HG03521 (cell line): Measurements from ENCODE around the gene RNASE11.

Experiments used
- ATAC-seq: cut with Tn5 transposase; IDR thresholded peaks from one replicate; pipeline ENCODE4 v1.9.1; 2021; ENCODE audit warnings: mild to moderate bottlenecking, moderate library complexity; ENCODE audit not compliant: unreplicated experiment

Gene RNASE11

GRCh38 chr14:20546877-20547276 is 40.9 kb downstream of the RNASE11 start:
- ATAC-seq = no peak

GRCh38 chr14:20539906-20540305 is 47.9 kb downstream of the RNASE11 start:
- no peak for ATAC-seq
